Stimulated activated CD4-positive, alpha-beta T cell treated with anti-CD3 and anti-CD28 coated beads, Interleukin-1b, Interleukin-23, amount 100 ng/mL, for 4 hours (primary cell): ENCODE measurements around the gene ZG16.

ENCODE experiments used
- DNase-seq, 2 donors: peaks; one replicate each; pipeline ENCODE4 v3.0.0-alpha.2; 2020; ENCODE audit warnings: low read depth in 2 of 2

ZG16 gene

GRCh38 chr16:29809850-29810698 is 32.0 kb downstream of the ZG16 start:
- DNase-seq: no peak

- DNase-seq: no peak
These were observed 32.7 kb downstream of the ZG16 start for GRCh38 chr16:29810699-29811169.

GRCh38 chr16:29811170-29811895 is 33.3 kb downstream of the ZG16 start:
- DNase-seq: peak in 1 of 2 donors; percentile 64

GRCh38 chr16:29811896-29812665 is 34.0 kb downstream of the ZG16 start, which contains the start of gene PRRT2:
TSS of gene PRRT2 (plus strand) at chr16:29812193. CDS start at chr16:29813055, 862 bp downstream.
- DNase-seq: peak in 1 of 2 donors; percentile 57

- no peak for DNase-seq
These were observed 34.9 kb downstream of the ZG16 start for GRCh38 chr16:29812754-29813643.

GRCh38 chr16:29813644-29814562 is 35.8 kb downstream of the ZG16 start:
- DNase-seq: no peak

- no peak for DNase-seq
These were observed 36.5 kb downstream of the ZG16 start for GRCh38 chr16:29814592-29814991.

- DNase-seq: no peak
These were observed 37.1 kb downstream of the ZG16 start for GRCh38 chr16:29815032-29815721.

GRCh38 chr16:29815793-29816693 is 38.0 kb downstream of the ZG16 start, which contains the start of gene PAGR1:
TSS of gene PAGR1 (plus strand) at chr16:29816152. CDS start at chr16:29816526, 374 bp downstream.
- DNase-seq: peak; percentile 93 to 98

- peak in 1 of 2 donors; percentile 45 for DNase-seq
These were observed 38.8 kb downstream of the ZG16 start for GRCh38 chr16:29816694-29817441.

GRCh38 chr16:29818082-29818481 is 40.0 kb downstream of the ZG16 start:
- no peak for DNase-seq

GRCh38 chr16:29819506-29819905 is 41.5 kb downstream of the ZG16 start:
- DNase-seq: no peak

GRCh38 chr16:29820271-29820701 is 42.2 kb downstream of the ZG16 start, which contains the start of gene MVP:
TSS of gene MVP (plus strand) at chr16:29820462. CDS start at chr16:29830550, 10,088 bp downstream.
- peak in 1 of 2 donors; percentile 46 for DNase-seq

GRCh38 chr16:29820730-29821642 is 42.9 kb downstream of the ZG16 start:
- no peak for DNase-seq

GRCh38 chr16:29821643-29822115 is 43.6 kb downstream of the ZG16 start:
- no peak for DNase-seq
